ENCODE results near the gene GPR149. TPM values are rescaled to one million over a fixed set of nuclear protein-coding genes. Genes with fewer than 3 reads are reported as not detected.

The GPR149 gene
- total and polyA plus RNA-seq, 2 of the 8 experiments (the other 6 are each of a cell fraction or from before 2014, with no cell fraction given), result not detected

DNA sequence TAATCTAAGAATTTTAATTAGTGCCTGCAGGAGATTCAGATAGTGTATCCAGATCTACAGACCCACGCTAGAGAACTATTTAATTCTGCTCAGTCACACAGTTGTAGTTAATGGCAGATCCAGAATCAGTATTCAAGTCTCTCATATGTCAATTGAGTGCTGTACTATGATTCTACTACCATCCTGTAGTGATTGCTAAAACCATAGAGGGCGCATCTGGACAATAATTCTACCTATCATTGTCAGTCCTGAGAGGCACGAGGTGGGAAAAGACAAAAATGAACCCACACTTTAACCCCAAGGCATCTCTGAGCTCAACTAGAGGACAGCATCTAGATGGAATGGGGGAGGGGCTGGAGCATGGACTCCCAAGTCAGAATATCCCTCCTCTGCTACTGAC, 128.4 kb downstream of the GPR149 start:
- Histone ChIP-seq H2BK20ac (ENCODE audit: low read length) (no peak overlapping the region), H3K4me1 (replicated peaks in 1 of 4; ENCODE audit: control insufficient read depth in 3 of 4, insufficient read depth in 4 of 4, low read length in 3 of 4) (no peaks in the 10 kb centered on the region), H3K79me2 (ENCODE audit: control insufficient read depth in 1 of 2, insufficient read depth in 2 of 2, low read length in 2 of 2) (no peaks in the 10 kb centered on the region), H3K4ac (replicated peaks; ENCODE audit: insufficient read length, low read depth, low read length) (no peak overlapping the region), H3K9ac (replicated peaks in 1 of 4; ENCODE audit: extremely low read depth in 1 of 4, low read depth in 3 of 4, low read length in 3 of 4) (no peak overlapping the region), H4K91ac (replicated peaks; ENCODE audit: insufficient read length, low read length) (no peak overlapping the region), H3K9me3 (ENCODE audit: insufficient read depth in 2 of 2, low read depth in 1 of 2, low read length in 1 of 2) (no peaks in the 10 kb centered on the region), H3K27ac (ENCODE audit: low read depth, low read length) (no peak overlapping the region), H3K23ac (ENCODE audit: insufficient read length) (no peak overlapping the region), H3K56ac (replicated peaks; ENCODE audit: insufficient read length, low read depth, low read length) (no peak overlapping the region), H3K79me1 (ENCODE audit: low read depth, low read length) (no peaks in the 10 kb centered on the region), H3K23me2 (ENCODE audit: low read depth, low read length) (no peaks in the 10 kb centered on the region), H2AFZ (ENCODE audit: low read length) (no peak overlapping the region), H3K14ac (ENCODE audit: insufficient read length) (no peak overlapping the region), H2BK120ac (replicated peaks; ENCODE audit: low read depth, low read length) (no peak overlapping the region), H4K5ac (ENCODE audit: insufficient read length, low read depth, low read length) (no peak overlapping the region), H3K18ac (ENCODE audit: extremely low read depth, low read length) (no peak overlapping the region), H2AK5ac (ENCODE audit: low read depth, low read length) (no peak overlapping the region), H2BK12ac (ENCODE audit: low read depth, low read length) (no peak overlapping the region), H4K20me1 (replicated peaks in 1 of 2; ENCODE audit: control insufficient read depth in 1 of 2, insufficient read depth in 2 of 2, low read length in 2 of 2) (peaks cover 0 to 1% of the 10 kb centered on the region in 2 experiments), H3K27me3 (replicated peaks in 1 of 4; ENCODE audit: control insufficient read depth in 3 of 4, extremely low read depth in 1 of 4, insufficient read depth in 3 of 4, low read length in 3 of 4) (no peaks in the 10 kb centered on the region), H2BK5ac (ENCODE audit: low read depth, low read length) (no peak overlapping the region), H3K36me3 (ENCODE audit: control insufficient read depth in 2 of 4, insufficient read depth in 4 of 4, low read length in 3 of 4) (peaks cover 17 to 91% (median 58%) of the 10 kb centered on the region in 4 experiments), H3K4me2 (ENCODE audit: insufficient read depth in 1 of 2, low read depth in 2 of 2, low read length in 2 of 2) (no peak overlapping the region), H4K8ac (ENCODE audit: extremely low read depth, insufficient read depth, low read length) (no peak overlapping the region), H3K4me3 (ENCODE audit: extremely low read depth in 1 of 4, insufficient read depth in 2 of 4, low read depth in 3 of 4, low read length in 4 of 4) (no peak overlapping the region), H2BK15ac (ENCODE audit: low read length) (no peak overlapping the region)
- CTCF ChIA-PET (ENCODE audit: partially characterized antibody), result interaction anchor here (0.6 to 1.5 kb wide), 3 partner anchors 10 to 18 kb away, joined by 3 to 4 read pairs (median 3); no protein-coding TSS in a partner anchor
- DNase-seq (ENCODE audit: low read depth in 1 of 2, low spot score in 2 of 2) (no peak), FAIRE-seq (no peak)
- WGBS, 2 experiments (ENCODE audit: extremely low coverage in 1 of 2, insufficient coverage in 1 of 2, insufficient read length in 1 of 2, insufficient replicate concordance in 2 of 2, low coverage in 1 of 2, low lambda C conversion rate in 2 of 2, missing lambda C conversion rate in 1 of 2), result 86% methylated on average over 3 of the region's 3 CpGs; no CpG with 5 or more reads in 1 of the 2 experiments
- POLR2A ChIA-PET (ENCODE audit: partially characterized antibody), result no interaction called here
- TF ChIP-seq ATF3 (IDR thresholded peaks at IDR 0.05; ENCODE audit: insufficient read depth, low read depth, low read length) (no peak), YY1 (IDR thresholded peaks at IDR 0.05; ENCODE audit: low read depth, low read length) (no peak), BRCA1 (IDR thresholded peaks at IDR 0.05; ENCODE audit: low read depth, low read length) (no peak), PHF8 (conservative IDR thresholded peaks at IDR 0.05; ENCODE audit: low read depth, low read length) (no peak), FOSL1 (IDR thresholded peaks at IDR 0.05; ENCODE audit: insufficient read depth, low read depth, low read length) (no peak), KDM1A (IDR thresholded peaks at IDR 0.05; ENCODE audit: borderline replicate concordance, low read length) (no peak), EP300 (IDR thresholded peaks at IDR 0.05; ENCODE audit: borderline replicate concordance in 1 of 2, low read depth in 2 of 2, low read length in 2 of 2) (no peak), BCL11A (IDR thresholded peaks at IDR 0.05; ENCODE audit: low read depth in 2 of 2, low read length in 2 of 2) (no peak), HDAC6 (IDR thresholded peaks at IDR 0.05; ENCODE audit: low read depth, low read length) (no peak), CREB1 (IDR thresholded peaks at IDR 0.05) (no peak), NANOG (IDR thresholded peaks at IDR 0.05; ENCODE audit: insufficient read depth, low read depth, low read length, poor library complexity, severe bottlenecking) (no peak), SP1 (IDR thresholded peaks at IDR 0.05; ENCODE audit: low read depth, low read length) (no peak)

Measured in H1 (cell line).